ENCODE measurements around the gene ZNHIT6. TPM values are rescaled to one million over a fixed set of nuclear protein-coding genes. Genes with fewer than 3 reads are reported as not detected.

ZNHIT6 gene
- total and polyA plus RNA-seq, 2 of the 8 experiments (the other 6 are each of a cell fraction or from before 2014, with no cell fraction given): 5.9 to 17.2 TPM

DNA sequence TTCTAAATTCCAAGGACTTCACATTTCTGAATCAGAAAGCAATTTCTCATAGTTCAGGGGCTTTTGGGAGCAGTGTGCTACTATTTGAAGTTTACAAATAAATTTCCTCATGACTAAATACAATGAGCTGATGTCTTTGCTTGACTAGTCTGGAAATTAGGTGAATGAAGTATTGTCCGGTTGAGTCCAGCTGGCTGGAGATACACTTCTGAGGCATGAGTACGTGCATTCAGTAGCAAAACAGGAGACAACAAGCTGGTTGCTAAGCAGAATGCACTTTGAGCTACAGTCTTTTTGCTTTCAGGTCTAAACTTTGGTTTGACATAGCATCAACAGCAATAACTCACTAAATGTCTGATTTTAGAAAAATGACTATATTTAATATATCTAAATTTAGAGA, 27.1 kb downstream of the ZNHIT6 start (continued):
- TF ChIP-seq PHF8 (conservative IDR thresholded peaks at IDR 0.05; ENCODE audit: low read depth, low read length) (no peak), NRF1 (IDR thresholded peaks at IDR 0.05; ENCODE audit: low read depth, low read length) (no peak), SIN3A (conservative IDR thresholded peaks at IDR 0.05 in 1 of 2, IDR thresholded peaks at IDR 0.05 in 1 of 2; ENCODE audit: low read depth in 1 of 2, low read length in 2 of 2) (no peak), BCL11A (IDR thresholded peaks at IDR 0.05; ENCODE audit: low read depth in 2 of 2, low read length in 2 of 2) (no peak), BRCA1 (IDR thresholded peaks at IDR 0.05; ENCODE audit: low read depth, low read length) (no peak), JUND (IDR thresholded peaks at IDR 0.05; ENCODE audit: low read length) (no peak), EGR1 (IDR thresholded peaks at IDR 0.05; ENCODE audit: borderline replicate concordance, low read depth, low read length) (no peak), SAP30 (IDR thresholded peaks at IDR 0.05; ENCODE audit: insufficient read depth, insufficient replicate concordance, low read length) (no peak)
- TF ChIP-seq, protein P1, sequence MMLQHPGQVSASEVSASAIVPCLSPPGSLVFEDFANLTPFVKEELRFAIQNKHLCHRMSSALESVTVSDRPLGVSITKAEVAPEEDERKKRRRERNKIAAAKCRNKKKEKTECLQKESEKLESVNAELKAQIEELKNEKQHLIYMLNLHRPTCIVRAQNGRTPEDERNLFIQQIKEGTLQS (IDR thresholded peaks at IDR 0.05; ENCODE audit: insufficient read depth, low read depth, low read length): no peak
